OCI-M2 (cell line): ENCODE measurements around the gene NCAM2.

Source experiments
- DNase-seq: peaks from one replicate; lab custom pipeline; 2025; ENCODE audit not compliant: unreplicated experiment; lab: John Stamatoyannopoulos, UW

NCAM2 gene

DNA sequence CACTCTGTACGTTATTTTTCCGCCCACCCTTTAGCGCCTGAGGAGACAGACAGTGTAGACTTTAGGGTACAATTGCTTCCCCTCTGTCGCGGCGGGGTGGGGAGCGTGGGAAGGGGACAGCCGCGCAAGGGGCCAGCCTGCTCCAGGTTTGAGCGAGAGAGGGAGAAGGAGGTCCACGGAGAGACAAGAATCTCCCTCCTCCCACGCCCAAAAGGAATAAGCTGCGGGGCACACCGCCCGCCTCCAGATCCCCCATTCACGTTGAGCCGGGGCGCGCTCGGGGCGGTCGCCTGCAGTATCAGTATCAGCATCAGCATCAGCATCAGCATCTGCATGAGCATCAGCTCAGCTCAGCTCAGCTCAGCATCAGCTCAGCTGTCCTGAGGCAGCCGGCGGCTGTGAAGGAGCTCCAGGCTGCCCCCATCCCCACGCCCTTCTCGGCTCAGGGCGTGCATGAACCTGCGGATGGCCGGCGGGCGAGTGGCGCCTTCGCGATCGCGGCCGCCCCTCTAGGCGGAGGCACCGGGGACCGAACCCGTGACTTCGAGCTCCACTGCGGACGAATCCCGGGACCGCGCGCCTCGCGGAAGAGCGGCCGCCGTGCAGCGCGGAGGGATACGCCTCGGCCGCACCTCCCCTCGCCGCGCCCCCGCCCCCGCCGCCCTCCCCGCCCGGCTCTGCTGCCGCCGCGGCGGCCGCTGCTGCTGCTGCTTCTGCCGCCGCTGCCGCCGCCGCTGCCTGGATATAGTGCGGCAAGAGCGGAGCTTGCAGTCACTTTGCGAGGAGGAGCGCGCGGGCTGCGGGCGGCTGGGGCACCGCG lies at the start of gene NCAM2:
NCAM2 (plus strand) TSS at position 774 of the 820 bp plus-strand sequence.
- no peak for DNase-seq

DNA sequence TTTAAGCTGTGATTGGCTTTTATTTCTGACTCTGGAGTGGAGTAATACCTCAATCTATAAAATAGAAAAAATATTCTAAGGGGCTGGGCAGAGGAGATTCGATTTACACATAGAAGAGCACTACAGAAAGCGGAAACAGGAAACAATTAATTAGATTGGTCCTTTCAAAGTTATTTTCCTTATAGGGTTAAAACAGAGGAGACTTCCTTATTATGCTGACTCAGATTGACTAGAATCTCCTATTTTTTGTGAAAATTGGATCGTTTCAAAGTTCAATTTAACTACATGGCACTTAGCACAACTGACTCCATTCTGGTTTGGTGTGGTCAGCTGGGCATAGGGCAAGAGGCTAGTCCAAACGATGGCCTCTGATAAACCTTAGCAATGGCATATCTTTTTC lies 48.3 kb upstream of the NCAM2 start:
- DNase-seq, result no peak

DNA sequence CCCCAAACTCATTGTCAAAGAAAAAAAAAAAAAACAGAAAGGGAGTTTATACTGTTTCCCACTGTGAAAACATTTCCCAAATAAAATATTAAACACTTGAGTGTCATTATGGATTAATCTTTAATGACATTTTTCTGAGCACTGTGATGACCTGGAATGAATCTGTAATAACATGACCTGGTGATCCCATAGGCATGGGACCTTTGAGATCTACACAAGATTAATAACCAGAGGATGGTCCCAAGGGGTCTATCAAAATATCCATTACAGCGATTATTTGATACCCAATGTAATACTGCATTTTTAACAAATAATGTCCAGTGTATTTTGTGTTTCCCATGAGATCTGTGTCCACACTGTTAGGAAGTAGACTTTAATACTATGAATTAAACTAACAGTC lies 32.4 kb upstream of the NCAM2 start:
- DNase-seq, result no peak

DNA sequence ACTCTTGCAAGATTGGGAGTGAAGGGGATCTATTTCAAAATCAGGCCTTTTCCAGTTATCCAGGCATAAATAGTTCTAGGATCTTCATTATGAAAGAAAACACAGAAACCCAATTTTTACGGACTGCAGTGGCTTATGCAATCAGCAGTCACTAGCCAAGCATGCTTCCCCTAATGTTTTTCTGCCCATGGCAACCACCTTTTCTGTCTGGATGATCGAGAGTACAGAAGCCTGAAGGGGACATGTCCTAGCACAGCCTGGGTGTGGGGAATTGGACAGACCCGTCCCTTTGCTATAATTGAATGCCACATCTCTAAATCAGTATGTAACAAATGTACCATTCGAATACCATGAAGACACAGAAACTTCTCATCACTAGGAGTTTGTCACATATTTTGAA lies 29.8 kb upstream of the NCAM2 start:
- no peak for DNase-seq

DNA sequence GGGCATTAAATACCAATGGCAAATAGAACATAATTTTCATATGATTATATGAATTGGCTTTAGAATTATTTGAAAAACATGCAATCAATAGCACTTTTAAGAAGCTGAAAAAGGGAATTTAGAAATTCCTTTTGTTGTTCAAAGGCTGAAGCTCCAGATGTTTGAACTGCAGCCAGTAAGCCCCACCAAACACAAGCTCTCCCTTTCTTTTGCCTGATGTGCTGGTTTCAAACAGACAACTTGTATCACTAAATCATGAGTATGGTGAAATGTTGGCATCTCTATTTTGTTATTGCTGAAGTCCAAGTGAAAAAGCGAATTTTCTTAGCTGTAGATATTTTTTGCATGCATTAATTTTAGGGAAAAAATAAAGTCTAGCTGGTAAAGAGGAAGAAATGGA lies 27.5 kb upstream of the NCAM2 start:
- DNase-seq, result no peak

DNA sequence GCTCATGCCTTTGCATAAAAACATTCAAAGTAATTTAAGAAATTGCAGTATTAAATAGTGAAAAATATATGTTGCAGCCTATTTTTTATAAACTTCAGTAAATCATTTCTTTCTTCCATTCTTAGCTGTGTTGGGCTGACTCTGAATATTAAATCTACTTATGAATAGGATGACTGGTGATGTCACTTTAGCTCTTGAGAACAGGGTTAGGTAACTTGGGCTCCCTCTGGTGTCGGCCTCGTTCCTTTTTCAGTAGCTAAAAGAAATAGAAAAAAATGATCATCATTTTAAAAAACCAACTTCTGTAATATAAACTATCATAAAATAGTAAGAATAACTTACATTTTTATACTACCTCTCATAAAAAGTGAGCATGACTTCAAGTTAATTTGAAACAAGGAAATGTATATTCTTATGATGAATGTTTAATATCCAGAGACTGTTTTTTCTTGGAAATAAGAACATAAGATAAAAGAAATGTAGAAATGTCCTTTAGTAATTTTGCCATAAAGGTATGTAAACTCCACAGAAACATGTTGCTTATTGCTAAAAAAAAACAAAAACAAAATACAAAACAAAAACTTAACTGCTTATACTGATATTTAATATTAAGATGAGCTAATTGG lies 26.8 kb upstream of the NCAM2 start:
- no peak for DNase-seq

DNA sequence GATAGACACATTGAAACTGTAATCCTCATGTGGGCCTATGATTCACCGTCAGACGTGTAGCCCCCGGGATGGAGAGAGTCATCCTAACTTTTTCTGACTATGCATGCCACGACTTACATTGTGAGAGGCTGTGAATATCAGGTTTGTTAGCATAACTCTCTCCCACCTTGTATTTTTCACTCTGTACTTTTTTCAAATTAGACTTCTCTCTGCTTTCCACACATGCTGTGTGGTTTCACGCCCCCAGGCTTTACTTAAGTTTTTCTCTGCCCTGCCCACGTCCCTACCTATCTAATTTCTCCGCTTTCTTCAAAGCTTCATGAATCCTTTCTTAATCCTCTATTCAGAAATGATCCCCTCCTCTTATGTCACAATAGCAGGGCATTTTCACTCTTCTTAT lies 3.4 kb upstream of the NCAM2 start:
- DNase-seq, result no peak

DNA sequence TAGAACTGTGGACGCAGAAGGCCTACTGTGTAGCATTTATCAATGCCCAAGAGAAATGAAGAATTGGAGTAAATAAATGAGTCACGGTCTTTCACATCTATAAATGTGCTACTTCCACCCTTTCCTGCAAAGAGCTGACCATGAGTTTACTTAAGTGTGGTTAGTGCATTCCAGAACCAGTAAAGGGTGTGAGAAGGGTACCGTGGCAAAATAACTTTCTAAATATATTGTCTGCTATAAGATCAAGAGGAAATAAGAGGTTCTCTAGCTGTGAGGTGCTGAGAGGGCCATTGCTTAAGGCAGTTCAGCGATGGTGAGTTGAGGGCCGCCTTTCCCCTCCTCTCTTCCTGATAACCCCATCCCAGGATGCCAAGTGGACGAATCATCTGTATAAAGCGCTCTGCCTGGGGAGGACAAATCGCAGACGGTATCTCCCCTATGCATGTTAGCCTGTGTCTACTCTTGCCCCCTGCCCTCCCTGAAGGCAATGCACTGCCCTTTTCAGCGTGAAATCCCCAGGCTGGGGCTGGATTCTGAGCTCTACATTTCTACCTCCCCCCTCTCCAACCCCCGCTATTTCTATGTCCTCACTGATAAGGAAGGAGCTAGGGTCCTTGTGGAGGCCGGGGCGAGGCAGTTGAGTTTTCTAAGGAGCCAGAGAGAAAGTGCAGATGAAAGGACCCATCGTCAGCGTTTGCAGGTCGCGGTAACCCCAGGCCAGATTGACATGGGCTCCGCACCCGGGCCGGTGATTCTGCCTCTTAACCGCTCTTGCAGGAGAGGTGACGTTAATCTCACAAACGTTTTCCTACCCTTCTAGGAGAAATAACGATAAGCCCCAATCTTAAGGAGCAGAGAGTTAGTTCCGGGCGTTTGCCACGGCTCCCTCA lies 1.5 kb upstream of the NCAM2 start:
- DNase-seq, result no peak

DNA sequence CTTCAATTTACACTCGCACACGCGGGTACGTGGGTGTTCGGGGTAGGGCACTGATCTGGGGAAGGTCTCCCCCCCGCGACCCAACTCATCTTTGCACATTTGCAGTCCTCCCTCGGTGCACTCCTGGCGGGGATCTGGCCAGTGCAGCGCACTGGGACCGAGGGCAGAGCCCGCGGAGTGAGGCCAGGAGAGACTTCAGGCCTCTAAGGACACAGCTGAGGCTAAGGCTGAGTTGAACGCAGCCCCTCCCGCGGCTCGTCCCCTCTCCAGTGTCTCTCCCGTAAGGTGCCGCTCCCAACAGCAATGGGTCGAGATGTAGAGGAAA lies 936 bp upstream of the NCAM2 start:
- no peak for DNase-seq

DNA sequence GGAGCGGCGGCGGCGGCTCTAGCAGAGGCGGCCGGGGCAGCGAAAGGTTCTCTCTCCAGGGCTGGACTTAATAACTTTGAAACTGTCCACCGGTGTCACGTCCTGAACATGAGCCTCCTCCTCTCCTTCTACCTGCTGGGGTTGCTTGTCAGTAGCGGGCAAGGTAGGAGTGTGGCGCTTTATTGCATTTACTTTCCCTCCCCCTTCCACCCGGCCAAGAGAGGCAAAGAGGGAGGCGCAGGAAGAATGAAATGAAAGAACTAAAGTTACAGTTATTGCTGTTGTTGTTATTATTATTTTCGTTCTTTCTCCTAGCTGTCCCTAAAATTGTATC lies 214 bp downstream of the NCAM2 start:
- no peak for DNase-seq

DNA sequence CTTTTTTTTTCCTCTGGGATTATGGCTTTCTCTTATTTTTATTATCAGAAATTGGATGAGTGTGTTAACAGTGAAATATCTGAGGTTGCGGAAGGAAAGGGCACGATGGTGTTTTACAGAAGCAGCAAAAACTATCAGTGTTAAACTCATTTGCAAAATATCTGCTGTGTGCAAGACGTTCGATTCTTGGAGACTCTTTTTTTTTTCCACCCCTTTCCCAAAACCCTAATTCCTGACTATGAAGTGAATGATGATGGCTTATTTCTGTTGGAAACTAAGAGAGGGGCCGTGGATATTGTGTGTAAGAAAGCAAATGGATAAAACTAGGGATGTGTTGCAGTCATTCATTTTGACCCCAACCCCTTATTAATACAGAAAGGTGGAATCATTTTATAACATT lies 677 bp downstream of the NCAM2 start:
- no peak for DNase-seq

DNA sequence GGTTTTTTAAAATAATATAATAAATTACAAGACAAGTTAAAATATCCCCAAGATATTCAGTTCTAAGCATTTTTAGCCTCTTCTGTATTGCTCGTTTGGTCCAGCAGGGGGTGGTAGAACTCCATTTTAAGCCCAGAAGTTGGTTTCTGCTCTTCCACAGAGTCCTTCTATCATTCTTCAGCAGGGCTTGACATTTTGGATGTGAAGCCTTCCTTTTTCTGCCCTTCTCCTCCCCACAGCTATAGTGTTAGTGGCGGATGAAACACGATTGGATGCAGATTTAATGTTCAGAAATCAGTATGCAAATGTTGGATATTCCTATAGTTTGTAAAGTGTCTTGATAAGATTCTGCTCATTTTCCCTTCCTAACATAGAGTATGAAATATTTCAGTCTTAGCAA lies 1.4 kb downstream of the NCAM2 start:
- peak; percentile 17 for DNase-seq

DNA sequence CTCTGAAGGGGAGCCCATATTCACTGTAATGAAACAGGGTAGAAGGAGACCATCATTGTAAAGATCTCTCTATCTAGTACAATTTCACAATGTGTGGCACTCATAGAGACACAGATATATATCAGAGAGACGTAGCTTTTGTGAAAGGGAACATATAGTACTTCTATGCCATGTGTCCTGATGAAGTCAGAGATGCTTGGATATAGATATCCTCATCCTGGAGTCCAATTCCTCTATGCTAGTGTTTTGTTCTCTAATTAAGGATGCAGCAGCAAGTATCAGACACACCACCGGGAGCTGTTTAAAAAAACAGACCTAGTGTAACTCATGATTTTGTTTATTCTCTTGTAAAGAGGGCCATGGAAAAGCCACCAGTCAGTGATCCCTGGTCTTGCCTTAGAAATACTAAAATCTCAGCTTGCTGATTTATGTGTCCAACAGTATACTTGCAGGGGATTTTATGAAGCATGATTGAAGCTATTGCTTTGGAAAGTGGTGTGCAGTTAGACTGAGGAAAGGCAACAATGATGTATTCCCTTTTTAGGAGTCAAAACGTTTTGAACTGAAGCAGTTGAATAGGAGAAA lies 2.5 kb downstream of the NCAM2 start:
- DNase-seq, result no peak

DNA sequence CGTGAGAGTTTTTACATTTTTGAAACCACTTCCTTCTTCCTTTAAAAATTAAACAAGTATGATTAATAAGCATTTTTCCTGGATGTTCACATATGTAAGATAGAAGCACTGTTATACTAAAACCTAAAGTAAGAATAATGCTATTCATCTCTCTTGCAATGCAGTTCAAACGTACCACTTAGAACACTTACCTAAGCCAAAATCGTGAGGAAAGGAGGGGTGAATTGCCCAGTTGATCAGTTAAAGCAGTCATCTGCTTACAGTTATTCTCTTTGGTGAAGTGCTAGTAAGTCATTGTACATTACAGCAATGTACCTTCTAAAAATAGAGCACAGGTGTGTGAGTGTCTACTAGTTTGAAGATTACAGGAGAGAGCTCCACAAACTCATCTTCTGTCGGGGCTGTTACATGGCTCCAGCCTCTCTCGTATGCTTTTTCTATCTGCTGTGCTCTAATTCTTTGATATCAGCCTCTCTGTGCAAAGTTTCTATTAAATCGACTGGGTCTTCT lies 3.4 kb downstream of the NCAM2 start:
- no peak for DNase-seq

DNA sequence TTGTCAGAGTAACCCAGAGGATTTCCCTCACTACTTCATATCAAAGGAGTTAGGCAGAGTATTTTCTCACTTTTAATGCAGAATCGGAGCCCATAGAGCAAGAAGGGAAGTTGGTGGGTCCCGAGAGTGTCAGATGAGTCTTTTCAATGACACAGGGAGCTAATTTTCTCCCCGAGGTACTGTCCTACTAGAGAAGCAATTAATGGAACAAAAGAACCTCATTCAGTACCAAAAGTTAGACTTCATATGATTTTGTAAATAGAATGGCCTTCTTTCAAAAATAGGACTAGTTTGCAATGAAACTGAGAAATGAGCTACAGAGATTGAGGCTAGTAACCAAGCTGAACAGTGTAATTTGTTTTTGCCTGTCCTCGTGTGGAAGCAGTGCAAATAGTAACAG lies 3.9 kb downstream of the NCAM2 start:
- DNase-seq, result no peak

DNA sequence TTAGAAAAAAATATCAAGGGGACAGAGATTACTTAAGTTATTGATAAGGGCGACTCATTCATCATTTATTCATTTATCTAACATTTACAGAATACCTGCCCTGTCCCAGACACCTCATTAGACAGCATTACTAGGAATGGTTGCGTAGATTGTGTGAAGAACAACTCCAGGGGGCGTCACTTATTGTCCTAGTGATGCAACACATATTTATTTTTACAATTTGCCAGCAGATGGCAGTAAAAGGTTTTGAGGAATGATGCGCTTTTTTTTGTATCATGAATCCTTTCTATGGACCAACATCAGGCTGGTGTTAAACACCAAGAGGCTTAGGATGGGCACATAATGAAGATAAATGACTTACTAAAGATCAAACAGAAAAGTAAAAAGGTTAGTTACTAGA lies 5.5 kb downstream of the NCAM2 start:
- DNase-seq, result no peak

DNA sequence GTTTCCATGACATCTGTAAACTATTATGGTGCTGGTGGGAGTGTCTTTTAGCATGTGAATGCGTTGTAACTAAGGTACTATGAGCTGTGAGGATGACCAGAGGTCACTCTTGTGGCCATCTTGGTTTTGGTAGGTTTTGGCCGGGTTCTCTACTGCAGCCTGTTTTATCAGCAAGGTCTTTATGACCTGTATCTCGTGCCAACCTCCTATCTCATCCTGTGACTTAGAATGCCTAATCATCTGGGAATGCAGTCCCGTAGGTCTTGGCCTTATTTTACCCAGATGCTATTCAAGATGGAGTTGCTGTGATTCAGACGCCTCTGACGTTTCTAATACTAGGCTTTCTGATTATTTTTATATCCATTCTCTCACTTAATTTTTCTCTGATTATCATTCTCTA lies 9.4 kb downstream of the NCAM2 start:
- no peak for DNase-seq

DNA sequence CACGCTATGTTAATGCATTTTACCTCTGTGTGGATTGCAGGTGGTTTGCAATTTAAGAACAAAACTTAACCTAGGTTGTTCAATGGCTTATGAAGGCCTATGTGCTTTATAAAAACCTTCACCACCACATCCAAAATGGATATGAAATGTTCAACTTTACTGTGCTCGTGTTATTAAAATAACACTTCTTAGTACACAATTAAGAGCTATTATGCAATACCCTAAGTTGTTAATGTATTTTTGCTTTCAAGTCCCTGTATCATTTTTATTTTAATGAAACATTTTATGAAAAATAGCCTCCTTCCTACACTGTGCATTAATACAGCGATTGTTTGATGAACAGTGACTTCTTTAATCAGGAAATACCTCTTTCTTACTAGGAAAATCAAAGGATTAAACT lies 12.0 kb downstream of the NCAM2 start:
- no peak for DNase-seq

DNA sequence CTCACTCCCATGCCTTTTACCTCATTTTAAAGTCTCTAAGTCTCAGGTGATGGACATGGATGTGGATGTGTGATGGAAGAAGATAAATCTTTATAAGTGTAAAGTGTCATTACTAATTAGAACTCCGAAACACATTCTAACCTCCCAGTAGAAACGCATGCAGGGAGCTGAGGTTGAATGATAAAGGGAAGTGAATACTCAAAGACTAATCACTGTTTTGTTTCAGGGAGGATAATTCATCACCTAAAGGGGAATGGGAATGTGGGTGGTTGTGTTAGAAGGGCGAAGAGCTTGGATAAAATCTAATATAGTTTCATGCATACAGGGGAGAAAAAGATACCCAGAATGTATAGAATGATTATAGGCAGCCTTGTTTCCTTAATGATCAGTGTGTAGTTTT lies 12.5 kb downstream of the NCAM2 start:
- no peak for DNase-seq

DNA sequence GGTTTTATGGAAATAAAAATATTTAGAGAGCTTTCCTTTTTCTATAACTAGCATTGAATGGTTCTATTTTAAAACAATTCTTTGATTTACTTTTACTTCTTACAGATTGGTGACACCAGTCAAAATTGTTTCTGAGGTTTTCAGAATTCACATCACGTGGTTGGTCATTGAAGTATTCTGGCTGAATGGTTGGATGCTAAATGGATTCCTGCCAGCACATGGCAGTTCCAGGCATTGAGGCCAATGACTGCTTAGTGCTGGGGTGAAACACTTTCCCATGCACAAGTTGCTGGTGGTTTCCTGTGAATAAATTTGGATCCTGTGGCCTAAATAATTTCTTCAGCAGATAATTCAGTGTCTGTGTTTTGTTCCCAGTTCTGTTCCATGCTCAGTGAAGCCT lies 20.6 kb downstream of the NCAM2 start:
- DNase-seq, result no peak

DNA sequence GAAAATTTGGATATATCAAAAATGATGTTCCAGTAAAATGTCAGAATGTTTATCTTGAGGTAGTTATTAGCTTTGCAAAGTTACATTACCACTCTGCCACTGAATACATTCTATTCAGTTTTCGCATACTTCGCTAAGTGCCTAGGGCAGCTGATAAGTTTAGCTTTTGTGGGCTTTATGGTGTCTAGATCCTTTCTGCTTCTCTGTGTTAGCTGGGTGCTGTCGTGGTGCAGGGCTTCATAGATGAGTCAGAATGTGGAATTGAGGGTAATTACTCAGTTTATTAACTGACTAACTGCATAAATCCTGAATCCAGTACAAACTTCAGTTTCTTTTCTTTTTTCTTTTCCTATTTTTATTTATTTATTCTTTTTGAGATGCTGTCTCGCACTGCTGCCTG lies 21.5 kb downstream of the NCAM2 start:
- no peak for DNase-seq

DNA sequence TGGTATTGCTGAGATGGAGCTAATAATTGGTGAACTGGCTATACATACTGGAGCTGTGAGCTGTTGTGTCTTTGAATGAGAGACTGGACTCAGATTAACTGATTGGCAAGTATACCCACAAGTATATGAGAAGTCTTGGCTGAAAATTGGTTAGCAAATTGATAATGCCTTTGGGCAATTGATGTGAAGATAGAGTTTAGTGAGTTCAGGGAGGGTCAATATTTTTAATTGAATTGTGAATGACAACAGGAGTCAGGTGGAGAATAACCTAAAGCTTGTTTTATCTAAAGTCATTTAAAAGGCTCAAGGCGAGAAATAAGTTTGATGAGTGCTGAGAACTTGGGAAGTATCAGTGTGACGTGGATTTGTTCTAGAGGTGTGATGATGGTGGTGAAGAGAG lies 27.5 kb downstream of the NCAM2 start:
- DNase-seq, result no peak
